ENCODE measurements around the gene HPCAL1. TPM values are rescaled to one million over a fixed set of nuclear protein-coding genes. Genes with fewer than 3 reads are reported as not detected.

HPCAL1 gene
- total RNA-seq, 3 donors from 2014 or later (not counting 1 experiment from before 2014, with no cell fraction given): 31.1 to 45.2 (median 39.8) TPM

GRCh38 chr2:10377747-10378085 is 75.0 kb downstream of the HPCAL1 start:
- H3K36me3 Mint-ChIP-seq: no peaks in the 10 kb centered on the region
- no peaks in the 10 kb centered on the region for H3K9me3 Mint-ChIP-seq
- DNase-seq: no peak
- no peak overlapping the region for H3K27ac ChIP-seq (ENCODE audit: low read length)
- no peaks in the 10 kb centered on the region for H3K9me3 ChIP-seq (ENCODE audit: control insufficient read depth, insufficient read depth, low read length)
- H3K4me3 Mint-ChIP-seq: no peak overlapping the region
- intact Hi-C loops (cut with micrococcal nuclease): no loop called here
- H3K4me1 Mint-ChIP-seq: peaks cover 66 to 68% of the 10 kb centered on the region in 2 donors
- no peaks in the 10 kb centered on the region for H3K27me3 ChIP-seq (ENCODE audit: control insufficient read depth, insufficient read depth, low read length)
- no peak for ATAC-seq
- H3K4me3 ChIP-seq (ENCODE audit: low read length): no peak overlapping the region
- no peaks in the 10 kb centered on the region for H3K27me3 Mint-ChIP-seq (ENCODE audit: low read depth in 2 of 2)
- 86% methylated on average over 12 of the region's 12 CpGs for WGBS (ENCODE audit: insufficient coverage)
- H3K27ac Mint-ChIP-seq: no peak overlapping the region
- no peaks in the 10 kb centered on the region for H3K36me3 ChIP-seq (ENCODE audit: control insufficient read depth, insufficient read depth, low read length)
- peaks cover 75% of the 10 kb centered on the region for H3K4me1 ChIP-seq (ENCODE audit: control insufficient read depth, insufficient read depth, low read length)
- TF ChIP-seq CTCF (IDR thresholded peaks at IDR 0.05): no peak

- no peaks in the 10 kb centered on the region for H3K27me3 ChIP-seq (ENCODE audit: control insufficient read depth, insufficient read depth, low read length)
- Mint-ChIP-seq H3K4me3 (peak overlapping the region; percentile 49), H3K27me3 (ENCODE audit: low read depth in 2 of 2) (no peaks in the 10 kb centered on the region), H3K36me3 (no peaks in the 10 kb centered on the region), H3K27ac (peak overlapping the region; percentile 54 to 83), H3K9me3 (no peaks in the 10 kb centered on the region), H3K4me1 (peaks cover 66 to 68% of the 10 kb centered on the region in 2 donors)
- ATAC-seq (no peak), DNase-seq (peak in 1 of 2 donors; percentile 54)
- no peaks in the 10 kb centered on the region for H3K36me3 ChIP-seq (ENCODE audit: control insufficient read depth, insufficient read depth, low read length)
- no peaks in the 10 kb centered on the region for H3K9me3 ChIP-seq (ENCODE audit: control insufficient read depth, insufficient read depth, low read length)
- H3K4me1 ChIP-seq (ENCODE audit: control insufficient read depth, insufficient read depth, low read length): peaks cover 80% of the 10 kb centered on the region
- intact Hi-C loops (cut with micrococcal nuclease): no loop called here
- H3K4me3 ChIP-seq (ENCODE audit: low read length): no peak overlapping the region
- peak overlapping the region; percentile 15 for H3K27ac ChIP-seq (ENCODE audit: low read length)
- TF ChIP-seq CTCF (IDR thresholded peaks at IDR 0.05): no peak
- 30% methylated on average over 7 of the region's 7 CpGs for WGBS (ENCODE audit: insufficient coverage)
Observed at GRCh38 chr2:10378189-10378588, 75.5 kb downstream of the HPCAL1 start.

DNA sequence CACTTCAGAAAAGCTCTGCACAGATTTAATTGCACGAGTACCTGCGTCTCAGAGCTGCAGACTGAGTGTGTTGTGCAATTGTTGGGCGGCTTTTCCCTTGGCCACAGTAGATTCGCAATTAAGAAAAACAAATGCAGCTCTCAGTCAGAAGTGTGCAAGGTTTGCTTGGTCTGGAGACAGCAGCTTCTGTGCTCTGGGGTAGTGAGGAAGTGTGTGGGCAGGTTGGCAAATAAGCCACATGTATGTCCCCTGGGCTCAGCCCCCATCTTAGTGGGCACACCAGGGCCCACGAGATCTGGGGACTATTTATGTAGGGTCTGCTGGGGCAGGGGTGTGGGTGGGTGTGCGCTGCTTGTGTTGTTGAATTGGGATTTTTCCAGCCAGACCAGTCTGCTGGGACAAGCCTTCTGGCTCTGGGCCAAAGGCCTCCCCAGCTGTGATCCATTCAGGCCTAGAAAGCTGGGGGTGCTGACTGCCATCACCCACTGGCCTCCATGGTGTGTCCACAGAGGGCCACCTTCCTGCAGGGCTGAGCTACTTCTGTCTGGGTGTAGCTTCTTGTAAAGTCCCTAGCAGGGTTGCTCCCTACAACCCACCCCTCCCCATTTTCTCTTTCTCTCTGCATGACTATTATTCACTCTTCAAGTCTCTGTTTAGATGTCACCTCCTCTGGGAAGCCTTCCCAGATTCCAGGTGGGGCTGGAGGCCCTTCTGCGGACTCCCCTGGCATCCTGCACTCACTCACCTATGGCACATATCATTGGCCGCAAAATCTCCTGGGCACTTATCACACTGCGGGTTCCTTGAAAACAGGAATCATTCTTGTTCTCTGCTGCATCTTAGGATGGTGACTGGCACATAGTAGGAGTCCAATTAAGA is 77.6 kb downstream of the HPCAL1 start:
- intact Hi-C loops (cut with micrococcal nuclease): loop anchor here (5.0 kb wide), 1 partner anchor 78 kb away; the partner anchor contains the start of gene HPCAL1
- no peaks in the 10 kb centered on the region for H3K36me3 Mint-ChIP-seq
- WGBS (ENCODE audit: insufficient coverage): 43% methylated on average over 9 of the region's 9 CpGs
- no peaks in the 10 kb centered on the region for H3K9me3 ChIP-seq (ENCODE audit: control insufficient read depth, insufficient read depth, low read length)
- H3K27me3 ChIP-seq (ENCODE audit: control insufficient read depth, insufficient read depth, low read length): no peaks in the 10 kb centered on the region
- peak in 1 of 2 donors; percentile 33 for DNase-seq
- no peaks in the 10 kb centered on the region for H3K36me3 ChIP-seq (ENCODE audit: control insufficient read depth, insufficient read depth, low read length)
- H3K4me1 ChIP-seq (ENCODE audit: control insufficient read depth, insufficient read depth, low read length): peaks cover 84% of the 10 kb centered on the region
- ATAC-seq: no peak
- H3K4me3 ChIP-seq (ENCODE audit: low read length): no peak overlapping the region
- no peaks in the 10 kb centered on the region for H3K9me3 Mint-ChIP-seq
- no peaks in the 10 kb centered on the region for H3K27me3 Mint-ChIP-seq (ENCODE audit: low read depth in 2 of 2)
- H3K27ac ChIP-seq (ENCODE audit: low read length): peak overlapping the region; percentile 31
- peak overlapping the region; percentile 79 to 83 for H3K27ac Mint-ChIP-seq
- peak overlapping the region; percentile 58 for H3K4me3 Mint-ChIP-seq
- peaks cover 68 to 75% of the 10 kb centered on the region in 2 donors for H3K4me1 Mint-ChIP-seq
- TF ChIP-seq CTCF (IDR thresholded peaks at IDR 0.05): no peak
